GM10248 (cell line): Measurements from ENCODE around the gene SRSF9.

ENCODE experiments used
- CTCF ChIA-PET: fragments of 300-600 bp; sonication (Branson Sonifier 250); formaldehyde crosslinking; extraction: SDS; loops from one replicate; lab custom pipeline; 2021; ENCODE audit warnings: antibody characterized with exemption; lab: Yijun Ruan, JAX
- POLR2A ChIA-PET: fragments of 350-650 bp; sonication (Branson Sonifier 250); formaldehyde crosslinking; extraction: SDS; loops from one replicate; lab custom pipeline; 2020; ENCODE audit warnings: antibody characterized with exemption; lab: Yijun Ruan, JAX
- DNase-seq: peaks from one replicate; pipeline ENCODE4 v3.0.0; 2012; ENCODE audit errors: extremely low spot score
- CTCF ChIP-seq: IDR thresholded peaks from 2 replicates; pipeline ENCODE4 v1.5.1; 2012; ENCODE audit warnings: mild to moderate bottlenecking, low read depth; ENCODE audit errors: extremely low read depth, missing control alignments, control extremely low read depth

Gene SRSF9

GRCh38 chr12:120445911-120446843 lies 23.4 kb downstream of the SRSF9 start, which contains the start of the genes GATC and TRIAP1:
Gene GATC (plus strand): TSS chr12:120446444. CDS start chr12:120446481, 37 bp downstream.
Gene TRIAP1 (minus strand): TSS chr12:120446384. CDS start chr12:120446372, 12 bp downstream.
- CTCF ChIA-PET: interaction anchor here (0.8 to 2.3 kb wide), 3 partner anchors 11 to 22 kb away, joined by 3 to 9 read pairs (median 6); no protein-coding TSS in a partner anchor
- POLR2A ChIA-PET: no interaction called here
- no peak for TF ChIP-seq CTCF

GRCh38 chr12:120444676-120445075 lies 24.9 kb downstream of the SRSF9 start:
- DNase-seq: no peak
- POLR2A ChIA-PET: no interaction called here
- CTCF ChIA-PET: interaction anchor here (0.8 to 2.8 kb wide), 6 partner anchors 8 to 31 kb away, joined by 3 to 15 read pairs (median 4); no protein-coding TSS in a partner anchor
- no peak for TF ChIP-seq CTCF

More at GRCh38 chr12:120445911-120446843, 23.4 kb downstream of the SRSF9 start, which contains the start of the genes GATC and TRIAP1:
- peak; percentile 90 for DNase-seq

GRCh38 chr12:120439646-120440247 lies 29.8 kb downstream of the SRSF9 start:
- ChIA-PET POLR2A (no interaction called here), CTCF (interaction anchor here (0.8 to 4.2 kb wide), 15 partner anchors 9 to 210 kb away, joined by 3 to 22 read pairs (median 5); partner anchors contain the start of genes POP5 and SRSF9)
- peak; percentile 80 for DNase-seq
- peak; percentile 47 for TF ChIP-seq CTCF

- no peak for DNase-seq
- ChIA-PET CTCF (interaction anchor here (0.7 to 4.2 kb wide), 9 partner anchors 8 to 112 kb away, joined by 3 to 22 read pairs (median 4); partner anchors contain the start of gene PLA2G1B), POLR2A (interaction anchor here (1.4 kb wide), 1 partner anchor 57 kb away, joined by 4 read pairs; the partner anchor contains the start of gene DYNLL1)
- no peak for TF ChIP-seq CTCF
Observed at GRCh38 chr12:120438495-120439198, 30.9 kb downstream of the SRSF9 start.

- POLR2A ChIA-PET: interaction anchor here (0.7 to 1.4 kb wide), 3 partner anchors 13 to 237 kb away, joined by 3 to 4 read pairs (median 3); partner anchors contain the start of genes DYNLL1 and RPLP0
- TF ChIP-seq CTCF: peak; percentile 2
- CTCF ChIA-PET: interaction anchor here (0.7 to 4.2 kb wide), 6 partner anchors 9 to 111 kb away, joined by 3 to 22 read pairs (median 4); partner anchors contain the start of gene PLA2G1B
- DNase-seq: peak; percentile 98
Observed at GRCh38 chr12:120437735-120438494, 31.6 kb downstream of the SRSF9 start, which contains the start of gene COX6A1. Gene COX6A1 (plus strand): TSS chr12:120438113. CDS start chr12:120438127, 14 bp downstream.
